OCI-LY7 (cell line): ENCODE results near the gene PELI1. TPM values are rescaled to one million over a fixed set of nuclear protein-coding genes. Genes with fewer than 3 reads are reported as not detected.

Experiments
- BruUV-seq: library from RNA; stranded (reverse); fragments of 400-500 nt; replicated peaks from 2 replicates; lab custom pipeline; 2021; lab: Mats Ljungman, UMichigan
- CTCF ChIA-PET: fragments of 300-600 bp; sonication (Branson Sonifier 250); formaldehyde crosslinking; loops from one replicate; lab custom pipeline; 2022; ENCODE audit warnings: antibody characterized with exemption; ENCODE audit not compliant: unreplicated experiment; lab: Charles Lee
- POLR2A ChIA-PET: fragments of 300-600 bp; sonication (Branson Sonifier 250); formaldehyde crosslinking; loops from one replicate; lab custom pipeline; 2022; ENCODE audit warnings: antibody characterized with exemption; lab: Charles Lee
- DNase-seq: peaks from one replicate; pipeline ENCODE4 v3.0.0-alpha.2; 2015; ENCODE audit warnings: low spot score
- H2AFZ ChIP-seq: fragments of 200-600 bp; sonication (generic), shearing (Covaris generic); 2 replicates; pipeline ENCODE4 v1.6.1; 2014; ENCODE audit warnings: mild to moderate bottlenecking, antibody characterized with exemption, low read length, moderate library complexity
- H3K27ac ChIP-seq: fragments of 200-600 bp; sonication (generic); 2 replicates; pipeline ENCODE4 v1.5.1; 2014; ENCODE audit warnings: mixed run types, low read depth, mild to moderate bottlenecking, moderate library complexity, low read length, inconsistent platforms; ENCODE audit not compliant: poor library complexity, severe bottlenecking
- H3K36me3 ChIP-seq: fragments of 200-600 bp; sonication (generic); 2 replicates; pipeline ENCODE4 v1.6.1; 2014; ENCODE audit warnings: mild to moderate bottlenecking, antibody characterized with exemption, low read length, moderate library complexity, mixed read lengths; ENCODE audit not compliant: insufficient read depth
- H3K4me1 ChIP-seq: fragments of 200-600 bp; sonication (generic); 2 replicates; pipeline ENCODE4 v1.5.1; 2014; ENCODE audit warnings: mild to moderate bottlenecking, low read length; ENCODE audit not compliant: insufficient read depth, poor library complexity, severe bottlenecking
- H3K4me2 ChIP-seq: fragments of 200-600 bp; sonication (generic); 2 replicates; pipeline ENCODE4 v1.6.1; 2014; ENCODE audit warnings: mild to moderate bottlenecking, low read length
- H3K4me3 ChIP-seq: fragments of 200-600 bp; sonication (generic); 2 replicates; pipeline ENCODE4 v1.5.1; 2014; ENCODE audit warnings: mild to moderate bottlenecking, low read depth, low read length; ENCODE audit not compliant: poor library complexity, severe bottlenecking
- H3K79me2 ChIP-seq: fragments of 200-600 bp; sonication (generic); 2 replicates; pipeline ENCODE4 v1.6.1; 2016; ENCODE audit warnings: low read depth, mild to moderate bottlenecking, low read length, moderate library complexity, mixed read lengths; ENCODE audit not compliant: insufficient read depth
- H3K9me2 ChIP-seq: fragments of 200-600 bp; sonication (generic); 2 replicates; pipeline ENCODE4 v1.6.1; 2016; ENCODE audit warnings: mild to moderate bottlenecking, low read length, mixed read lengths; ENCODE audit not compliant: insufficient read depth
- H3K9me3 ChIP-seq: fragments of 200-600 bp; sonication (generic); 2 replicates; pipeline ENCODE4 v1.6.1; 2014; ENCODE audit warnings: mild to moderate bottlenecking, mixed run types, low read length, mixed read lengths
- H4K20me1 ChIP-seq: fragments of 200-600 bp; sonication (generic); 2 replicates; pipeline ENCODE4 v1.6.1; 2014; ENCODE audit warnings: mild to moderate bottlenecking, antibody characterized with exemption, low read length, moderate library complexity, mixed read lengths; ENCODE audit not compliant: insufficient read depth
- EZH2phosphoT487 ChIP-seq: fragments of 200-600 bp; sonication (generic); IDR thresholded peaks from 2 replicates; pipeline ENCODE4 v1.6.1; 2018; ENCODE audit warnings: low read depth, borderline replicate concordance, mild to moderate bottlenecking, mixed run types, antibody characterized with exemption, low read length, moderate library complexity, mixed read lengths
- intact Hi-C: fragments of 100-400 bp; cut with micrococcal nuclease; formaldehyde crosslinking; loops from one replicate; pipeline ENCODE4 v1.10.0; 2022; ENCODE audit not compliant: unreplicated experiment
- total RNA-seq, 2 experiments: library from RNA; depleted of rRNA in 1 of 2; stranded (reverse); fragments of >200 nt in 1 of 2; shearing (Covaris generic) in 1 of 2; gene quantifications; 2 replicates each; pipeline ENCODE4 v1.2.3, GENCODE V29; 2014 to 2022
- TF ChIP-seq, protein P1 (sequence below): fragments of 200-600 bp; sonication (generic); conservative IDR thresholded peaks from 2 replicates; pipeline ENCODE4 v1.5.1; 2014; ENCODE audit warnings: mild to moderate bottlenecking, antibody characterized with exemption, low read length, moderate library complexity, mixed read lengths

The PELI1 gene
- total RNA-seq, 2 experiments from 2014 or later: 108 to 174 TPM

DNA sequence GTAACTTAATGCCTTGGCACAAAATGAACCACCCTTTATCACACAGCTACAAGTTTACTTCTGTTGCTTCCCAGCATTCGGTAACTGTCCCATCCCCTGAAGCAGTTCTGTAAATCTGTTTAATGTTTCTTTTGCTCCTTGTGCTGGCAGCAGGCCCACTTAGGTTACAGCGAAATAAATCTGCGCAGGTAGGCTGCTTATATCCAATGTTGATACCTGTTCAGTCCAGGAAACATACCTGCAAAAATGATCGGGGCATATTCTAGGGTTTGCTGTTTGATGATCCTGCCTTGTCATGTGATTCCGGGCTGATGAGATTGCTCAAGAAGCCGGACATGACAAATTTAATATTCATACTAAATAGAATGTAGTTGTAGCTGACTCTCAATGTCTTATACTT, 23.3 kb downstream of the PELI1 start:
- H2AFZ ChIP-seq: no peak overlapping the region
- H3K4me2 ChIP-seq: no peak overlapping the region

DNA sequence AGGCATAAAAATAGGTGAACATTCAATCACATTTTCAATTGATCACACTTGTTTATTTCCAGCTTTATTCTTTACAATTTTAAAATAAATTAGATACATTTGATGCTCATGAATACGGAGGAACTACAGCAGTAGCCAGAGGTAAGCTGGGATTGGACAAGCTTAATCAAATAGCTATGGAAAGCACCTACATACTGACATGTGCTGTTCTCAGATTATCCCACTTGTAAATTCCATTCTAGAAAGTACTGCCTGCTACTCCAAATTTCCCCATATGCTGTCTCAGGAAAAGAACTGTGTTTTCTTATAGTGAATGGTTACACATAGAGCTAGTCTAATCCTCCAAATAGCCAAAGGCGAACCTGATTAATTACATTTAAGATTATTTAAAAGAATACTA, 24.2 kb downstream of the PELI1 start:
- Histone ChIP-seq H3K4me3 (no peak overlapping the region), H3K27ac (no peak overlapping the region), H3K4me2 (no peak overlapping the region), H3K4me1 (peaks cover 92% of the 10 kb centered on the region), H3K9me2 (no peaks in the 10 kb centered on the region), H3K9me3 (no peaks in the 10 kb centered on the region; the same call in 1 of the 2 replicates), H3K79me2 (peaks cover 100% of the 10 kb centered on the region), H3K36me3 (peaks cover 98% of the 10 kb centered on the region), H4K20me1 (peaks cover 36% of the 10 kb centered on the region), H2AFZ (no peak overlapping the region)
- ChIA-PET CTCF (no interaction called here), POLR2A (interaction anchor here (0.9 to 2.7 kb wide), 7 partner anchors 8 to 192 kb away, joined by 3 to 17 read pairs (median 6); no protein-coding TSS in a partner anchor)
- no peak for DNase-seq
- TSS peak; percentile 0 for BruUV-seq
- intact Hi-C loops: no loop called here
- TF ChIP-seq, protein P1, sequence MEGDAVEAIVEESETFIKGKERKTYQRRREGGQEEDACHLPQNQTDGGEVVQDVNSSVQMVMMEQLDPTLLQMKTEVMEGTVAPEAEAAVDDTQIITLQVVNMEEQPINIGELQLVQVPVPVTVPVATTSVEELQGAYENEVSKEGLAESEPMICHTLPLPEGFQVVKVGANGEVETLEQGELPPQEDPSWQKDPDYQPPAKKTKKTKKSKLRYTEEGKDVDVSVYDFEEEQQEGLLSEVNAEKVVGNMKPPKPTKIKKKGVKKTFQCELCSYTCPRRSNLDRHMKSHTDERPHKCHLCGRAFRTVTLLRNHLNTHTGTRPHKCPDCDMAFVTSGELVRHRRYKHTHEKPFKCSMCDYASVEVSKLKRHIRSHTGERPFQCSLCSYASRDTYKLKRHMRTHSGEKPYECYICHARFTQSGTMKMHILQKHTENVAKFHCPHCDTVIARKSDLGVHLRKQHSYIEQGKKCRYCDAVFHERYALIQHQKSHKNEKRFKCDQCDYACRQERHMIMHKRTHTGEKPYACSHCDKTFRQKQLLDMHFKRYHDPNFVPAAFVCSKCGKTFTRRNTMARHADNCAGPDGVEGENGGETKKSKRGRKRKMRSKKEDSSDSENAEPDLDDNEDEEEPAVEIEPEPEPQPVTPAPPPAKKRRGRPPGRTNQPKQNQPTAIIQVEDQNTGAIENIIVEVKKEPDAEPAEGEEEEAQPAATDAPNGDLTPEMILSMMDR: no peak
- no peak for TF ChIP-seq EZH2phosphoT487

More for the DNA sequence above, 23.3 kb downstream of the PELI1 start:
- Histone ChIP-seq H3K4me3 (no peak overlapping the region), H3K36me3 (peaks cover 98% of the 10 kb centered on the region), H3K27ac (peak overlapping the region; percentile 14), H3K9me2 (no peaks in the 10 kb centered on the region), H3K4me1 (peaks cover 83% of the 10 kb centered on the region), H4K20me1 (peaks cover 29% of the 10 kb centered on the region), H3K79me2 (peaks cover 100% of the 10 kb centered on the region), H3K9me3 (no peaks in the 10 kb centered on the region; the same call in 1 of the 2 replicates)
- ChIA-PET POLR2A (interaction anchor here (1.9 to 7.9 kb wide), 2 partner anchors 15 to 21 kb away, joined by 6 to 78 read pairs; no protein-coding TSS in a partner anchor), CTCF (no interaction called here)
- intact Hi-C loops: no loop called here
- no peak for DNase-seq
- no TSS peak for BruUV-seq
- TF ChIP-seq, protein P1: no peak
- no peak for TF ChIP-seq EZH2phosphoT487

DNA sequence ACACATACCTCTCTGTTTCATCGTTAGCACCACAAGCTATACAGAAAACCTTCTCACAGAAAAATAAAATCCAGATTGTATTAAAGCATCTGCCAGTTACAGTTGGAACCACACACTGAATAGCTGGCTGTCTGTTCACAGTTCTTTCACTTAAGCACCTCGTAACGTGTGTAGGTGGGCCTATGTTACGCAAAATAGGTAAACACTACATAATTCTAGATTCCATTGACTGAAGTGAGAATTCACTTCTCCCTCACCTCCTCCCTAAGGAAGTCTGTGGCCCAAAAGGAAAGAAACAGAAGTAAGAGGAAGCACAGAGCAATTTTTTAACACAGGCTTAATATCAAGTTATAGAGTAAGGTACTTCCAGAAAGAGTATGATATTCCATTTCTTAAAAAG, 24.9 kb downstream of the PELI1 start:
- POLR2A ChIA-PET: interaction anchor here (0.9 to 2.7 kb wide), 9 partner anchors 8 to 193 kb away, joined by 3 to 17 read pairs (median 6); no protein-coding TSS in a partner anchor
- H3K4me1 ChIP-seq: peaks cover 93% of the 10 kb centered on the region

More for the DNA sequence above, 24.9 kb downstream of the PELI1 start:
- TF ChIP-seq, protein P1: no peak
- H3K79me2 ChIP-seq: peaks cover 100% of the 10 kb centered on the region
- H3K4me3 ChIP-seq: no peak overlapping the region
- intact Hi-C loops: no loop called here
- no peak for DNase-seq
- BruUV-seq: no TSS peak
- H3K9me2 ChIP-seq: no peaks in the 10 kb centered on the region
- H3K27ac ChIP-seq: no peak overlapping the region
- H2AFZ ChIP-seq: no peak overlapping the region
- H3K36me3 ChIP-seq: peaks cover 99% of the 10 kb centered on the region
- no peaks in the 10 kb centered on the region; the same call in 1 of the 2 replicates for H3K9me3 ChIP-seq
- CTCF ChIA-PET: no interaction called here
- peaks cover 43% of the 10 kb centered on the region for H4K20me1 ChIP-seq
- peak overlapping the region; percentile 19; the same call in 1 of the 2 replicates for H3K4me2 ChIP-seq
